GM18505 (cell line): ENCODE measurements around the gene NXNL2.
A peak's percentile ranks its signal among the peaks of the same experiment; 100 is the strongest.

Source experiments
- ATAC-seq: cut with Tn5 transposase; IDR thresholded peaks from one replicate; pipeline ENCODE4 v1.9.1; 2021; ENCODE audit not compliant: unreplicated experiment
- POLR2A ChIP-seq: IDR thresholded peaks from 4 replicates; pipeline ENCODE4 v1.6.1; 2011; ENCODE audit warnings: borderline replicate concordance; ENCODE audit not compliant: insufficient read depth, insufficient read length; ENCODE audit errors: extremely low read depth

Gene NXNL2

DNA sequence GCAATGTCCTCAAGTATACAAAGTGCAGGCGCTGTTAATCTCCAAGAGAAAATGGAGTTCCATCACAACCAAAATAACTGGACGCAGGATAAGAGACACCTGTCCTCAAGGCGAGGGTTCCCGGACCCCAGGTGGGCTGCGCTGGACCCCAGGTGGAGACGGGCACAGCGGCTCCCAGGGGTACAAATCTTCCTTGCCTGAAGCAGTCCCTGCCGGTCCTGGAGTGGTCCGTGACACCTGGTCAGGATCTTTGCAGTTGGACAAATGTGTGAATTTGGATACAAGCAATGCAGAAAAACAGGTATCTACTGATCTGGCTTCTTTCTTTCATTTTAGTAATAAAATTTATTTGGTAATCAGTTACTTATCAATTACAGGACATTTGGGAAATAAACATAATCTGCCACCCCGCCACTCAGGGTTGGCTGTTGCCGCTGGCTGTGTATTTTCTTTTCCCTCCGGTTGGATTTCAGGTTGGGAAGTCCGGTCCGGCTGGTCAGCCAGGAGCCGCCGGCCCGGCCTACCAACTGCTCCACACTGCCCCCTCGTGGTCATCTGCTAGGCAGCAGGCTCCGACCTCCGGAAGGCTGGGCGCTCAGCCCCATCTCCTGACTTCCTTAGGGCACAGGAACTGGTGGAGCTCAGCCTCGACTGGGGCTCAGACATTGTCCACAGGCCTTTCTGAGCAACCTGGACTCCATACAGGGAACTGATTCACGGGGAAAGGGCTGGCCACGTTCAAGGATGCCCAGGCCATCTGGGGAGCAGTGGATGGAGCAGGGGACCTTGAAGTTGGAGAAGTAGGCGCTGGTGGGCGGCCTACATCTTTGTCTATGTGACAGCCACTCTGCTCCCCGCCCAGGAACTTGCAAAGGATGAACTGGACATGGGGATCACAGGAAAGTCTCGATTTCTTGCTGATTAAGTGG is 43.4 kb downstream of the NXNL2 start:
- peak; percentile 75 for ATAC-seq

DNA sequence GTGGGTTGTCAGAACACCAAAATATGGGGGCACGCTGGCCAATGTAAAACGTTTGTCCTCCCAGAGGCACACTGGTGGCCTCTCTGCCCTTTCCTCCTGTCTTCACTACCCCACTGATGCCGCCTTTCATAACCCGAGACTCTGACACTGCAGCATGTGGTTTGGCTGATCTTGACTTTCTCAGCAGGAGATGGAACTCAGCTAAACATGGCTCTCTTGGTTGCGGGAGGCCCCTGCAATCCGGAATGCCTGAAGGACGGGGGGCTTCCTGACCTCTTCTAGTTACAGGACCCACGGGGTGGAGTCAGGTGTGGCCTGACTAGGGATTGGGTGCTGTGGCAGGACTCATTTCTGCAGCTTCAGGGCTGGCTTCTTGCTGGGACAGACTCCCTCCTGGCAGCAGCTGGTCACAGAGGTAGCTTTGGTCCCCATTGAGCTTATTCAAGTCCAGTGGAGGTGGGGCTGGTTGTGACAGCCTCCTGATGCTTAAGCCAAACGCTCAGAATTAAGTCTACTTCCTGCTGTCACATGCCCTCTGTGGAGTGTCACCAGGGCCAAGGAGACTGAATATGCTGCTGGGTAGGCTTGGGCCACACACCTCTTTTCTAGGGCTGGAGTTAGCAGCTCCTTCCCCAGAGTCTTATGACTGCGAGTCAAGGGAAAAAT is 44.2 kb downstream of the NXNL2 start:
- ATAC-seq: no peak
- TF ChIP-seq POLR2A: no peak

More for the DNA sequence above, 43.4 kb downstream of the NXNL2 start:
- no peak for TF ChIP-seq POLR2A

DNA sequence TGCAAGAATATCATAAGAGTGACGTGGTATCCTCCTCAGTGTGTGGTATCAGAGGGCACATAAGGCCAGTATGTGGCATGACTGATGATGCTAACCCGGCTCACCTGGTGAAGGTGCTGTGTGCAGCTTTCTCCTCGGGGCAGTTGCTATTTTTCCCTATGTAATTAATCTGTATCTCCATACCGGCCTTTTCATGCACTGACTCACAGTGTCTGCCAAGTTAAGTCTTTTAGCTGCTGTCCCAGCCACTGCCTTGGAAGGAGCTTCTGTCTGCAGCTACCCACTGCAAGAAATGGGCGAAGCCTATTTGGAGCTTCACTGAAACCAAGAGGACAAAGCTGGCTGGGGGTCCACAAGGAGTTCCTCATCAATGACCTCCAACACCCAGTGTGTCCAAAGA is 46.0 kb downstream of the NXNL2 start:
- no peak for TF ChIP-seq POLR2A
- no peak for ATAC-seq

DNA sequence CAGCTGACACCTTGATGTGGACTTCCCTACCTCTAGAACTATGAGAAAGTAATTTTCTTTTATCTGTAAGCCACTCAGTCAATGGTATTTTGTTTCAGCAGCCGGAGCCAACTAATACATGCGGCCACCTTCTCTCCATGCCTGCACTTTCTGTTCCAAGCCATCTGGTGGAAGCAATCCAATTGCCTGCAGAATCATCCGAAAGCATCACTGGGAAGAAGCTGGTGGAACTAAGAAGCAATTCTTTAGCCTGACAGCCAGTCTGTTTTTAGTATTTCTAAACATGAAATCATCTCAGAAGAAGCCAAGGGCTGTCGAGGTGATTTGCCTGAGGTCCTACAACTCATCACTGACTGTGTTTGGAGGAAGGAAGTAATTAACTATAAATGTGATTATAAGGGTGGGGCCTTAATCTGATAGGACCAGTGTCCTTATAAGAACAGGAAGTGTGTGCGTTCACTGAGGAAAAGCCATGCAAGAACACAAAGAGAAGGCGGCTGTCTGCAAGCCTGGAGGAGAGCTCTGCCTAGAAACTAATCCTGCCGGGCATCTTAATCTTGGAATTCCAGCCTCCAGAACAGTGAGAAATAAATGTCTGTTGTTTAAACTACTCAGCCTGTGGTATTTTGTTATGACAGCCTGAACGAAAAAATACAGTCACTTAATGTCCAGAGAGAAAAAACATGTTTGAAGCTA is 49.1 kb downstream of the NXNL2 start:
- ATAC-seq: no peak
- TF ChIP-seq POLR2A: no peak

DNA sequence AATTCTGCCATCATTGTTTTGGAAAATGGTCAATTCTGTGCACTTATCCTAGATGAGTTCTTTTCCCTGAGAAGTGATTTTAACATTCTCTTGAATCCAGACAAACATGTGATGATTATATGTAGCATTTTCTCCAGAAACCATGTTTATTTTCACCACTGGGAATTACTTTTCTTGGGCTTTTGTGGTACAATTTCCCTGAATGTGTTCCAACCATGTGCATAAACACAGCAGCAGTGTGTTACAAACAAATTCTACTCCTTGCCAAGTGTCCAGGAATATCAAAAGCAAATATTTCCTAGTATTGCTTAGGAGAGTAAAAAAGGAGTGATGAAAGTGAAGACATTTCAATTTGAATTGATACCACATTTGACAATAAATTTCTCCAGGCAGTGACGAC is 50.4 kb downstream of the NXNL2 start:
- no peak for TF ChIP-seq POLR2A
- no peak for ATAC-seq

DNA sequence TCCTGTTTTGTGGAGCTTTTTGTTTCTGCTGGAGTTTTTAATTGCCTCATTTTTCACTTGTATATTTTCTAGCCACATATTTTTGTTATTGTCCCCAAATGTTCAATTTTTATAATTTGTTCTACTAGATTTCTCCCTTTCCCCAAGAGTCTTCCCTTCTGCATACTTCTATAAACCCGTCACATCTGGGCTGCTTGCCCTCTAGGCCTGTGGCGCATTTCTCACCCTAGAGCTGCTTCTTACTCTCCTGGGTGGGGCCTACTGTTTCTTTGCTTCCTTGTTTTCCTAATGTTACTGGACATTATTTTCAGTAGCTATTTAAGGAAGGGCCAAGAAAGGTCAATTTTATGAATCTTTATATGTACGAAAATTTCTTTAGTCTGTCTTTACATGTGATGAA is 51.5 kb downstream of the NXNL2 start:
- TF ChIP-seq POLR2A: no peak
- ATAC-seq: no peak

DNA sequence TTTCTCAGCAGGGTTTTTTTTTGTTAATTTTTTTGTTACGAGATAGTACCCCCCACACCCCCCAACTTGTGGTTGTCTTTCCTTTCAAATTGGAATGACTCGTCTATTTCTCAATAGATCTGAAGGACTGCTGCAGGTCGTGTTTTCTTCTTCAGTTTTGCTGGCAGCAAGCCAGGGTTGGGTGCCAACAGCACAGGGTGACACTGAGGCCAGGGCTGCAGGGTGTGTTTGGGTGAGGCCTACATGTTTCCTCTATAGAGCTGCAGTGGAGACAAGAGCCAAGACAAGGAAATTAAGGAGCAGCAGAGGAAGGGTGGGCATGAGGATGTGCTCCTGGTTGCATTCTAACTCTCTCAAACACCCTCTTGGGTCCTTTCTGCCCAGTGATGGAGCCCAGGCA is 52.2 kb downstream of the NXNL2 start:
- no peak for ATAC-seq
- TF ChIP-seq POLR2A: no peak

DNA sequence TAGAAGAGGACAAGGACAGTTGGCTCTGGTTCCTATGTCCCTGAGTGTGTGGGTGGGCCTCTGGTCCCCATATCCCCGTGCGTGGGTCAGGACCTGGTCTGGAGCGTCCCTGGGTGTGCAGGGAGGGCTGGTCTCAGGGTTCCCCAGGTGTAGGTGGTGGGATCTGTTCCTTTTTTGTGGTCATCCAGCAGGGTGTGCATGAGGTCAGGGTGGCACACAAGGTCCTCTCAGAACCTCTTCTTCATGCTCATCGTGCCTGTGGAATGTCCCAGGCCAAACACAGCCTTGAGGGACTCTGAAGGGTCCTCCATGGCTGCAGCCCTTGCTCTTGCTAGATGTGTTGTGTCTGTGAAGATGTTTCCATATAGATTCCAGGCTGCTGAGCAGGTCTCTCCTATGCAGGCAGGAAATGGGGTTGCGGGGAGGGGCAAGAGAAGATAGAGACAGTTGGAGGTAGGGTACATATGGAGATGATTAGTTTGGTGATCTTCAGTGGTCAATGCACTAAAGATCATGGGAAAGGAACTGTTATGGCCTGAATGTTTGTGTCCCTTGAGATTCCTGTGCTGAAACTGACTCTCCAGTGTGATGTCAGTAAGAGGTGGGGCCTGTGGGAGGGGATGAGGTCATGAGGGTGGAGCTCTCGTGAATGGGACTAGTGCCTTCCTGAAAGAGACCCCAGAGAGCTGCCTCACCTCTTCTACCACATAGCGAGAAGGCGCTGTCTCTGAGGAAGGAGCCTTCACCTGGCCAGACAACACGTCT is 53.1 kb downstream of the NXNL2 start:
- ATAC-seq: no peak
- no peak for TF ChIP-seq POLR2A

DNA sequence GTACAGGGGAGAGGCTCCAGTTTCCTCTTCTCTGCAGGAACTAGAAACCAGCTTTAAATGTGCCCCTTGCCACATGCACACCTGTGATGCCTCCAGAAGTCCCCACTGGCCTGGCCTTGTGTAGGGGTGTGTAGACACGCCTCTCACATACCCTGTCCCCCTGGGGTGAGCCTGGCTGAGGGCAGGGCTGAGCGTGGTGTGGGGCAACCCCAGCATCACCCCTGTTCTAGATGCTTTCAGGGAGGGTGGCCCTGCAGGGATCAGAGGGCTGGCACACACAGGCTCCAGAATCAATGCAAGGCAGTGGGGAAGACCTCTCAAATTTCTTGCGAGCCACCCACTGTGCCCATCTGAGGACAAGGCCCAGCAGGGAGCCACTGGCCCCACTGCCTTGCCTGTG is 54.7 kb downstream of the NXNL2 start:
- no peak for TF ChIP-seq POLR2A
- no peak for ATAC-seq

DNA sequence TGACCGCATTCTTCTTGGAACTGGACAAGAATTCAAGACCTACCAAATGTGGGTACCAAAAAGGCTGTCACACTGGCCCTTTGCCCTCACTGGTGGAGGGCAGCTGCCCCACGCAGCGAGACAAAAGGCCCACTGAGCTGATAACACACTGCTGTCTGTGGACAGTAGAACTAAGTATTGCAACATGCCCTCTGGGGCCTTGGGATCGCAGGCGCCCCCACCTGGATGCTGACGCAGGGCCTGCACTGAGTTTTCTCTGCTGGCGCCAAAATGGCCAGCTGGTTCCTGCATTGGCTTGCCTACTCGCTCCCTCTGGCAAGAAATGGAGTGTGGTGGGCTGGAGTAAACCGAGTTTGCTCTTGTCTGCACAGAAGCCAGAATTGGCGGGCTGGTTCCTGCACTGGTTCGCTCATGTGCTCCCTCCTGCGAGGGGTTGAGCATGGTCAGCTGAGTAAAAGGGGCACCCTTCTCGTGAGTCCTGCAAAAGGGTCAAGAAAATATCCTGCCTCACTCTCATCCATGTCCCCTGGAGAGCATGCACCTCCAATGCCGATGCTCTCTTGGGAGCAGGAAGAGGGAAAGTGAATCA is 55.7 kb downstream of the NXNL2 start:
- no peak for TF ChIP-seq POLR2A
- no peak for ATAC-seq

DNA sequence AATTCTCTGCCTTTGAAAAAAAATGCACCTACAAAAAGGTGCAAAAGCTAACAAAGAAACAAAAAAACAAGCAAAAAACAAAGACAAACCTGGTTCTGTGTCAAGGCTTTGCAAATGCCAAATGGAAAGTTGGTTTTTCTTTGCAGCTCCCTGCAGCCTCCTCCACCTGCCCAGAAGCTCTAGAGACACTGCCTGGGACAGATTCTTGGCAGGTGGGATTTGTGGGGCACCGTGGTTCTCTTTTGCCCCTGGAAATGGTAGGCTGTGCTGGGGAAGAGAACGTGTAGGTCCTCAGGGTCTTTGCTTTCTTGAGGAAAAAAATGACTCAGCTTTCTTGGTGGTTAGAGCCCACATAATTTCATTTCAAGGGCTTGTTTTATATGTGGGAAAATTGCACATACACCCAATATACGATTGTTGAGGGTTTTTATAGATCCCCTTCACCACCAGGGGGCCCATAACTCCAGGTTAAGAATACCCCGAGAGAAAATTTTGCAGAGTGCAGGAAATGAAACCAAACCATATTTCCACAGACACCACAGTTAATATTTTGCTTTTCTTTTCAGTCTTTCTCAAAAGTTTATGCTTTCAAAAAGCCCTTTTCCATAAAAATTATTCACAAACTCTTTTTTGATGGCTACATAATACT is 58.7 kb downstream of the NXNL2 start:
- TF ChIP-seq POLR2A: no peak
- peak; percentile 69 for ATAC-seq
